H1 (cell line): ENCODE measurements around the gene GDNF. TPM values are rescaled to one million over a fixed set of nuclear protein-coding genes. Genes with fewer than 3 reads are reported as not detected.

ENCODE experiments used
- CTCF ChIA-PET: fragments of 300-600 bp; sonication (Branson Sonifier 250); formaldehyde crosslinking; loops from one replicate; lab custom pipeline; 2021; ENCODE audit not compliant: partially characterized antibody; lab: Charles Lee
- POLR2A ChIA-PET: fragments of 300-600 bp; sonication (Branson Sonifier 250); formaldehyde crosslinking; loops from one replicate; lab custom pipeline; 2021; ENCODE audit warnings: inconsistent platforms; ENCODE audit not compliant: partially characterized antibody; lab: Charles Lee
- DNase-seq, 2 experiments: peaks; one replicate each; pipeline versions ENCODE4 v3.0.0 to v3.0.0-alpha.2; 2010 to 2022; ENCODE audit warnings: low spot score in 2 of 2, low read depth in 1 of 2, mixed read lengths in 1 of 2
- FAIRE-seq: peaks from 2 replicates; lab custom pipeline; 2011; peaks lifted over from hg19 to GRCh38; lab: Jason Lieb, UNC
- H2AFZ ChIP-seq: 2 replicates; pipeline ENCODE4 v1.8.1; 2012; ENCODE audit warnings: low read length, inconsistent platforms
- H2AK5ac ChIP-seq: 2 replicates; pipeline ENCODE4 v1.6.1; 2013; ENCODE audit warnings: low read depth, low read length
- H2BK120ac ChIP-seq: replicated peaks from 2 replicates; pipeline ENCODE3; 2013; ENCODE audit warnings: low read depth, low read length, inconsistent platforms
- H2BK12ac ChIP-seq: 2 replicates; pipeline ENCODE4 v1.6.1; 2013; ENCODE audit warnings: low read depth, low read length
- H2BK15ac ChIP-seq: 2 replicates; pipeline ENCODE4 v1.6.1; 2013; ENCODE audit warnings: low read length
- H2BK20ac ChIP-seq: 2 replicates; pipeline ENCODE4 v1.6.1; 2013; ENCODE audit warnings: low read length
- H2BK5ac ChIP-seq: 2 replicates; pipeline ENCODE4 v1.6.1; 2013; ENCODE audit warnings: low read depth, low read length
- H3K14ac ChIP-seq: 2 replicates; pipeline ENCODE4 v1.6.1; 2013; ENCODE audit warnings: inconsistent platforms; ENCODE audit not compliant: insufficient read length
- H3K18ac ChIP-seq: 2 replicates; pipeline ENCODE4 v1.6.1; 2013; ENCODE audit warnings: low read length; ENCODE audit errors: extremely low read depth
- H3K23ac ChIP-seq: 2 replicates; pipeline ENCODE4 v1.6.1; 2013; ENCODE audit warnings: inconsistent platforms; ENCODE audit not compliant: insufficient read length
- H3K23me2 ChIP-seq: 2 replicates; pipeline ENCODE4 v1.6.1; 2013; ENCODE audit warnings: low read depth, low read length
- H3K27ac ChIP-seq: 2 replicates; pipeline ENCODE4 v1.6.1; 2011; ENCODE audit warnings: low read depth, low read length, inconsistent platforms
- H3K27me3 ChIP-seq, 4 experiments: replicated peaks in 1 of 4; 1 replicate in 1 of 4; 2 replicates in 3 of 4; pipeline versions ENCODE4 v1.6.1 to v1.8.1; 2011 to 2013; ENCODE audit warnings: low read length in 3 of 4, mild to moderate bottlenecking in 3 of 4, inconsistent platforms in 2 of 4, mixed read lengths in 2 of 4, moderate library complexity in 1 of 4; ENCODE audit not compliant: control insufficient read depth in 3 of 4, insufficient read depth in 3 of 4; ENCODE audit errors: extremely low read depth in 1 of 4
- H3K36me3 ChIP-seq, 4 experiments: 2 replicates each; pipeline versions ENCODE4 v1.6.1 to v1.8.1; 2011 to 2013; ENCODE audit warnings: mild to moderate bottlenecking in 4 of 4, low read length in 3 of 4, moderate library complexity in 2 of 4, control low read depth in 1 of 4, inconsistent platforms in 1 of 4; ENCODE audit not compliant: insufficient read depth in 4 of 4, control insufficient read depth in 2 of 4
- H3K4ac ChIP-seq: replicated peaks from 2 replicates; pipeline ENCODE3; 2013; ENCODE audit warnings: low read length, low read depth, mixed read lengths, inconsistent platforms; ENCODE audit not compliant: insufficient read length
- H3K4me1 ChIP-seq, 4 experiments: replicated peaks in 1 of 4; 1 replicate in 1 of 4; 2 replicates in 3 of 4; pipeline versions ENCODE4 v1.6.1 to v1.8.1; 2011 to 2013; ENCODE audit warnings: low read length in 3 of 4, inconsistent platforms in 2 of 4, mixed read lengths in 1 of 4; ENCODE audit not compliant: insufficient read depth in 4 of 4, control insufficient read depth in 3 of 4
- H3K4me2 ChIP-seq, 2 experiments: 2 replicates each; pipeline versions ENCODE4 v1.6.1 to v1.8.1; 2011 to 2013; ENCODE audit warnings: low read depth in 2 of 2, low read length in 2 of 2, control low read depth in 1 of 2, inconsistent platforms in 1 of 2, mild to moderate bottlenecking in 1 of 2; ENCODE audit not compliant: insufficient read depth in 1 of 2
- H3K4me3 ChIP-seq, 4 experiments: fragments of 200-600, 300-600 bp in 1 of 4; sonication (generic), shearing (Covaris generic), sonication (Bioruptor Twin) in 1 of 4; 2 replicates each; pipeline versions ENCODE4 v1.5.1 to v1.8.1; 2011 to 2016; ENCODE audit warnings: low read length in 4 of 4, low read depth in 3 of 4, control low read depth in 2 of 4, inconsistent platforms in 2 of 4, mild to moderate bottlenecking in 2 of 4, mixed read lengths in 1 of 4, moderate library complexity in 1 of 4; ENCODE audit not compliant: insufficient read depth in 2 of 4; ENCODE audit errors: extremely low read depth in 1 of 4
- H3K56ac ChIP-seq: replicated peaks from 2 replicates; pipeline ENCODE3; 2013; ENCODE audit warnings: low read depth, mild to moderate bottlenecking, mixed read lengths, low read length, inconsistent platforms; ENCODE audit not compliant: insufficient read length
- H3K79me1 ChIP-seq: 2 replicates; pipeline ENCODE4 v1.6.1; 2013; ENCODE audit warnings: low read depth, low read length, control low read depth
- H3K79me2 ChIP-seq, 2 experiments: 2 replicates each; pipeline versions ENCODE4 v1.6.1 to v1.8.1; 2012 to 2013; ENCODE audit warnings: low read length in 2 of 2, mild to moderate bottlenecking in 2 of 2, inconsistent platforms in 1 of 2; ENCODE audit not compliant: insufficient read depth in 2 of 2, control insufficient read depth in 1 of 2
- H3K9ac ChIP-seq, 4 experiments: replicated peaks in 1 of 4; 1 replicate in 1 of 4; 2 replicates in 3 of 4; pipeline versions ENCODE4 v1.6.1 to v1.8.1; 2011 to 2013; ENCODE audit warnings: low read depth in 3 of 4, low read length in 3 of 4, control low read depth in 2 of 4, mild to moderate bottlenecking in 2 of 4, moderate library complexity in 2 of 4, inconsistent platforms in 1 of 4; ENCODE audit errors: extremely low read depth in 1 of 4
- H3K9me3 ChIP-seq, 2 experiments: 2 replicates each; pipeline versions ENCODE4 v1.6.1 to v1.8.1; 2012 to 2013; ENCODE audit warnings: mild to moderate bottlenecking in 2 of 2, moderate library complexity in 2 of 2, control low read depth in 1 of 2, inconsistent platforms in 1 of 2, low read depth in 1 of 2, low read length in 1 of 2, mixed read lengths in 1 of 2; ENCODE audit not compliant: insufficient read depth in 2 of 2
- H4K20me1 ChIP-seq, 2 experiments: replicated peaks in 1 of 2; 2 replicates each; pipeline versions ENCODE3 to v1.8.1; 2011 to 2013; ENCODE audit warnings: inconsistent platforms in 2 of 2, low read length in 2 of 2, mild to moderate bottlenecking in 1 of 2; ENCODE audit not compliant: insufficient read depth in 2 of 2, control insufficient read depth in 1 of 2
- H4K5ac ChIP-seq: 2 replicates; pipeline ENCODE4 v1.6.1; 2013; ENCODE audit warnings: low read length, low read depth, mixed read lengths, inconsistent platforms; ENCODE audit not compliant: insufficient read length
- H4K8ac ChIP-seq: 2 replicates; pipeline ENCODE4 v1.8.0; 2013; ENCODE audit warnings: mild to moderate bottlenecking, moderate library complexity, low read length, inconsistent platforms; ENCODE audit not compliant: insufficient read depth; ENCODE audit errors: extremely low read depth
- H4K91ac ChIP-seq: replicated peaks from 2 replicates; pipeline ENCODE3; 2013; ENCODE audit warnings: low read length, mixed read lengths, inconsistent platforms; ENCODE audit not compliant: insufficient read length
- ATF3 ChIP-seq: IDR thresholded peaks from 2 replicates; pipeline ENCODE4 v1.6.1; 2011; ENCODE audit warnings: low read depth, mild to moderate bottlenecking, low read length; ENCODE audit not compliant: insufficient read depth
- BRCA1 ChIP-seq: IDR thresholded peaks from 2 replicates; pipeline ENCODE4 v1.6.1; 2012; ENCODE audit warnings: low read depth, low read length, improper control_type of control experiment
- EGR1 ChIP-seq: IDR thresholded peaks from 2 replicates; pipeline ENCODE4 v1.6.1; 2011; ENCODE audit warnings: low read depth, low read length, borderline replicate concordance
- JUND ChIP-seq: IDR thresholded peaks from 2 replicates; pipeline ENCODE4 v1.6.1; 2011; ENCODE audit warnings: mild to moderate bottlenecking, improper control_type of control experiment, low read length
- PHF8 ChIP-seq: fragments of 200-600 bp; sonication (generic); conservative IDR thresholded peaks from 2 replicates; pipeline ENCODE4 v1.7.1; 2012; ENCODE audit warnings: low read depth, mild to moderate bottlenecking, inconsistent platforms, low read length, moderate library complexity
- POLR2A ChIP-seq, 2 experiments: IDR thresholded peaks; 1 replicate in 1 of 2; 2 replicates in 1 of 2; pipeline ENCODE4 v1.6.1; 2011; ENCODE audit warnings: low read depth in 2 of 2, low read length in 2 of 2, mild to moderate bottlenecking in 2 of 2; ENCODE audit errors: control extremely low read depth in 1 of 2
- RFX5 ChIP-seq: IDR thresholded peaks from 2 replicates; pipeline ENCODE4 v1.6.1; 2011; ENCODE audit warnings: low read depth, low read length, improper control_type of control experiment, borderline replicate concordance
- RXRA ChIP-seq: IDR thresholded peaks from 2 replicates; pipeline ENCODE4 v1.6.1; 2011; ENCODE audit warnings: low read depth, mild to moderate bottlenecking, low read length, moderate library complexity; ENCODE audit not compliant: insufficient read depth
- SAP30 ChIP-seq: fragments of 300-600 bp; sonication (generic); IDR thresholded peaks from 2 replicates; pipeline ENCODE4 v1.7.1; 2012; ENCODE audit warnings: low read length, moderate library complexity, mild to moderate bottlenecking, inconsistent platforms; ENCODE audit not compliant: insufficient read depth, insufficient replicate concordance
- SIX5 ChIP-seq: IDR thresholded peaks from 2 replicates; pipeline ENCODE4 v1.6.1; 2011; ENCODE audit warnings: mild to moderate bottlenecking, low read depth, low read length
- SP4 ChIP-seq: IDR thresholded peaks from 2 replicates; pipeline ENCODE4 v1.6.1; 2012; ENCODE audit warnings: low read length, inconsistent platforms
- SUZ12 ChIP-seq: fragments of 200-600 bp; sonication (generic); IDR thresholded peaks from 2 replicates; pipeline ENCODE4 v1.6.1; 2012; ENCODE audit warnings: mild to moderate bottlenecking, inconsistent platforms, low read length, moderate library complexity, mixed read lengths
- TCF12 ChIP-seq: IDR thresholded peaks from 2 replicates; pipeline ENCODE4 v1.6.1; 2011; ENCODE audit warnings: low read depth, mild to moderate bottlenecking, low read length
- WGBS, 2 experiments: shearing (Covaris generic) in 1 of 2; methylation state at CpG; one replicate each; pipeline versions ENCODE4 v1.1.6 to v1.1.7; 2013 to 2015; ENCODE audit warnings: low lambda C conversion rate in 2 of 2, mixed read lengths in 2 of 2, inconsistent platforms in 1 of 2, low coverage in 1 of 2, missing lambda C conversion rate in 1 of 2; ENCODE audit not compliant: insufficient replicate concordance in 2 of 2, insufficient coverage in 1 of 2, insufficient read length in 1 of 2; ENCODE audit errors: extremely low coverage in 1 of 2, missing lambda C conversion rate in 1 of 2; 5-methylcytosine and 5-hydroxymethylcytosine counted together
- polyA plus RNA-seq, 7 experiments: library from polyadenylated mRNA; depleted of rRNA in 3 of 7; stranded (reverse) in 5 of 7; unstranded in 2 of 7; fragments of >200 nt in 5 of 7; fragments of 200-250 nt in 2 of 7; gene quantifications; 1 replicate in 5 of 7; 2 replicates in 1 of 7; 4 replicates in 1 of 7; pipeline versions ENCODE4 v1.2.1 to v1.2.3, GENCODE V29; 2011 to 2013; ENCODE audit warnings: missing spikeins in 2 of 7, mixed read lengths in 2 of 7
- total RNA-seq: library from RNA; stranded (reverse); fragmentation: NEBNext Ultra II Directional; extraction: Animal tissue kit (Norgen Biotek cat#: 25700); gene quantifications from 2 replicates; pipeline ENCODE4 v1.2.1, GENCODE V29; 2021

GDNF gene
- total and polyA plus RNA-seq, 2 of the 8 experiments (the other 6 are each of a cell fraction or from before 2014, with no cell fraction given), result 0.15 to 2.0 TPM

GRCh38 chr5:37806016-37806415 lies 33.8 kb downstream of the GDNF start:
- H3K9ac ChIP-seq, result no peak overlapping the region
- H3K36me3 ChIP-seq, result no peaks in the 10 kb centered on the region
- no peak overlapping the region for H3K4me3 ChIP-seq
- no peak overlapping the region for H3K23ac ChIP-seq
- CTCF ChIA-PET, result no interaction called here
- no peak overlapping the region for H3K14ac ChIP-seq
- H3K56ac ChIP-seq, result no peak overlapping the region
- H3K79me2 ChIP-seq, result no peaks in the 10 kb centered on the region
- no peak for TF ChIP-seq BRCA1
- no peak for TF ChIP-seq POLR2A (IDR thresholded peaks at IDR 0.05; ENCODE audit: control extremely low read depth in 1 of 2, low read depth in 2 of 2, low read length in 2 of 2)
- no peak for TF ChIP-seq JUND
- TF ChIP-seq ATF3, result no peak
- no peak for TF ChIP-seq EGR1
- TF ChIP-seq RXRA, result no peak
- TF ChIP-seq SIX5, result no peak
- no peak for TF ChIP-seq TCF12
- no peak for TF ChIP-seq SP4
- no peak for TF ChIP-seq RFX5
- TF ChIP-seq SAP30, result no peak
- no peak for TF ChIP-seq PHF8
- no peak for TF ChIP-seq SUZ12
- H3K4me2 ChIP-seq, result no peak overlapping the region
- POLR2A ChIA-PET, result no interaction called here
- H2BK120ac ChIP-seq, result no peak overlapping the region
- H3K18ac ChIP-seq, result no peak overlapping the region
- no peaks in the 10 kb centered on the region for H3K27me3 ChIP-seq
- H4K91ac ChIP-seq, result no peak overlapping the region
- H3K9me3 ChIP-seq, result no peaks in the 10 kb centered on the region
- H2BK20ac ChIP-seq, result no peak overlapping the region
- H3K27ac ChIP-seq, result no peak overlapping the region
- no peak overlapping the region for H4K8ac ChIP-seq
- no peak overlapping the region for H2BK15ac ChIP-seq
- no peaks in the 10 kb centered on the region; a peak in 1 of 7 replicates for H3K4me1 ChIP-seq
- H3K23me2 ChIP-seq, result no peaks in the 10 kb centered on the region
- no peak overlapping the region for H4K5ac ChIP-seq
- H3K79me1 ChIP-seq, result 0 out of 2 replicates have a peak, but pooled peaks cover 2% of the 10 kb centered on the region
- no peak overlapping the region for H2AFZ ChIP-seq
- DNase-seq, result no peak
- H3K4ac ChIP-seq, result no peak overlapping the region
- 94% methylated on average over 12 of the region's 12 CpGs; no CpG with 5 or more reads in 1 of the 2 experiments for WGBS, 2 experiments
- FAIRE-seq, result no peak
- H4K20me1 ChIP-seq, result no peaks in the 10 kb centered on the region
- no peak overlapping the region for H2BK5ac ChIP-seq
- no peak overlapping the region for H2AK5ac ChIP-seq
- no peak overlapping the region for H2BK12ac ChIP-seq
